Right lobe of liver (tissue), 6 donors: Measurements from ENCODE around the gene CYTH1. TPM values are rescaled to one million over a fixed set of nuclear protein-coding genes. Genes with fewer than 3 reads are reported as not detected.

Experiments
- ATAC-seq, 4 donors: fragments of 200-7000 bp; cut with Tn5 transposase; one replicate each; pipeline ENCODE4 v1.9.1; 2020; ENCODE audit warnings: mild to moderate bottlenecking in 4 of 4, moderate library complexity in 4 of 4
- DNase-seq, 3 donors: peaks; one replicate each; pipeline ENCODE4 v3.0.0-alpha.2; 2020
- H3K27ac ChIP-seq, 3 donors: fragments of 200-600 bp; one replicate each; pipeline ENCODE4 v1.8.0; 2022
- H3K27me3 ChIP-seq, 2 donors: fragments of 200-600 bp; one replicate each; pipeline ENCODE4 v1.8.0; 2022
- H3K36me3 ChIP-seq, 4 donors: fragments of 200-600 bp; sonication (generic) in 1 of 4; one replicate each; pipeline versions ENCODE4 v1.5.1 to v1.8.0; 2017 to 2022; ENCODE audit warnings: control low read depth in 1 of 4
- H3K4me1 ChIP-seq, 4 donors: fragments of 200-600 bp; sonication (generic) in 1 of 4; one replicate each; pipeline versions ENCODE4 v1.5.1 to v1.8.0; 2017 to 2022; ENCODE audit warnings: control low read depth in 1 of 4
- H3K4me3 ChIP-seq, 3 donors: fragments of 200-600 bp; one replicate each; pipeline ENCODE4 v1.8.0; 2022
- H3K9me3 ChIP-seq, 4 donors: fragments of 200-600 bp; sonication (generic) in 1 of 4; one replicate each; pipeline versions ENCODE4 v1.5.1 to v1.8.0; 2017 to 2022; ENCODE audit warnings: control low read depth in 1 of 4
- POLR2A ChIP-seq: fragments of 450-650 bp; IDR thresholded peaks from one replicate; pipeline ENCODE4 v1.6.1; 2017; ENCODE audit warnings: antibody characterized with exemption, mild to moderate bottlenecking
- WGBS: methylation state at CpG from one replicate; pipeline ENCODE4 v1.1.6; 2018; ENCODE audit warnings: low coverage, low lambda C conversion rate; ENCODE audit not compliant: insufficient coverage; ENCODE audit errors: missing lambda C conversion rate; 5-methylcytosine and 5-hydroxymethylcytosine counted together
- intact Hi-C, 2 donors: fragments of 100-400 bp; cut with DNase I; formaldehyde crosslinking; loops; one replicate each; pipeline versions ENCODE4 v1.11.2 to v1.14.1; 2022
- total RNA-seq, 6 experiments: library from RNA; depleted of rRNA in 2 of 6; stranded (reverse); fragments of >200 nt in 2 of 6; fragmentation: NEBNext Ultra II Directional in 3 of 6; extraction: Animal tissue kit (Norgen Biotek cat#: 25700) in 3 of 6; gene quantifications; one replicate each; pipeline versions ENCODE4 v1.1.0 to v1.2.4, GENCODE V29; 2016 to 2023
- TF ChIP-seq, protein P1 (sequence below), 4 donors: fragments of 200-600 bp in 3 of 4; fragments of 450-650 bp in 1 of 4; IDR thresholded peaks; one replicate each; pipeline versions ENCODE4 v1.5.1 to v1.8.0; 2016 to 2022; ENCODE audit warnings: antibody characterized with exemption in 4 of 4, mild to moderate bottlenecking in 2 of 4
- donor health status: DM: no; HTN: yes; CAD: no.
- donor health status: DM: no; HTN: no; CAD: no.
- donor health status: DM: no; HTN: no; CAD: no.
- donor health status: DM: no; HTN: yes; CAD: no.
- donor health status: DM: no; HTN: yes; CAD: no.

The CYTH1 gene
- total RNA-seq, 6 experiments from 2014 or later, result 14.8 to 46.2 (median 28.8) TPM

DNA sequence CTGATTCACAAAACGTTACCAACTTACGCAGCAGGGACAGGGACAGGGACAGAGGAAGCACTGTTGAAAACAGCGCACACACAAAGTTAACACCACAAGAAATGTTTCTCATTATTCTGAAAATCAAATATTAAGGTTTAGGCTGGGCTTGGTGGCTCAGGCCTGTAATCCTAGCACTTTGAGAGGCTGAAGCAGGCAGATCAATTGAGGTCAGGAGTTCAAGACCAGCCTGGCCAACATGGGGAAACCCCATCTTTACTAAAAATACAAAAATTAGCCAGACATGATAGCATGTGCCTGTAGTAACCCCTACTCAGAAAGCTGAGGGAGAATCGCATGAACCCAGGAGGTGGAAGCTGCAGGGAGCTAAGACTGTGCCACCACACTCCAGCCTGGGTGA lies 4.2 kb downstream of the CYTH1 start:
- WGBS, result 37% methylated on average over 4 of the region's 4 CpGs
- no peak overlapping the region for H3K27ac ChIP-seq

DNA sequence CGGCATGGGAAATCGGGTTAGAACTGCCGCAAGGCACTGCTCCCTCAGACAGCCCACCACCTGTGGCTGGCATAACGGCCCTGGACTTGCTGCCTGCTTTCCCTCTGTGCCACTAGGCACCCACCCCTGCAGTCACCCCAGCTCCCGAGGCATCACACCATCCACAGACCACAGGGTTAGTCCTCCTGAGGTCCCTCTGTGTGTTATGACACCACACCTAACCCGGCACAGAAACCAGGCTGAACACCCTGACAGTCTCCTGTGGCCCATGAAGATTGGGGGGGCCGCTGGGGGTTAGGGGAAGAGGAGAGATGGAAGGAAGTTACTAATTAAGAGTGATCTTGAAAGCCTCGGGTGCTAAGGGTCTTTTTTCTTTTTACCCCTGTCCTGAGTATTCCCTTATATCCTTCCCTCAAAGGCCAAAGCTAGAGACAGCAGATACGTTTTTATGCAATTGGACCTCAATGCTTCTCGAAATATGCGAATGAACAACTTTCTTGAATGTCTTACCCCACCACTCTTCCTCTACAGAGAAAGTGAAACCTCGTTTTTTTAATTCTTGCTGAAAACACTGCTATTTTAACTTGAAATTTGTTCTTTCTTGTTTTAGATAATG lies 7.0 kb downstream of the CYTH1 start:
- TF ChIP-seq, protein P1, sequence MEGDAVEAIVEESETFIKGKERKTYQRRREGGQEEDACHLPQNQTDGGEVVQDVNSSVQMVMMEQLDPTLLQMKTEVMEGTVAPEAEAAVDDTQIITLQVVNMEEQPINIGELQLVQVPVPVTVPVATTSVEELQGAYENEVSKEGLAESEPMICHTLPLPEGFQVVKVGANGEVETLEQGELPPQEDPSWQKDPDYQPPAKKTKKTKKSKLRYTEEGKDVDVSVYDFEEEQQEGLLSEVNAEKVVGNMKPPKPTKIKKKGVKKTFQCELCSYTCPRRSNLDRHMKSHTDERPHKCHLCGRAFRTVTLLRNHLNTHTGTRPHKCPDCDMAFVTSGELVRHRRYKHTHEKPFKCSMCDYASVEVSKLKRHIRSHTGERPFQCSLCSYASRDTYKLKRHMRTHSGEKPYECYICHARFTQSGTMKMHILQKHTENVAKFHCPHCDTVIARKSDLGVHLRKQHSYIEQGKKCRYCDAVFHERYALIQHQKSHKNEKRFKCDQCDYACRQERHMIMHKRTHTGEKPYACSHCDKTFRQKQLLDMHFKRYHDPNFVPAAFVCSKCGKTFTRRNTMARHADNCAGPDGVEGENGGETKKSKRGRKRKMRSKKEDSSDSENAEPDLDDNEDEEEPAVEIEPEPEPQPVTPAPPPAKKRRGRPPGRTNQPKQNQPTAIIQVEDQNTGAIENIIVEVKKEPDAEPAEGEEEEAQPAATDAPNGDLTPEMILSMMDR (IDR thresholded peaks at IDR 0.05), result no peak
- no peak for TF ChIP-seq POLR2A
- peak overlapping the region; percentile 36 to 52 (median 49) for H3K27ac ChIP-seq
- no peak overlapping the region for H3K4me3 ChIP-seq
- intact Hi-C loops, result no loop called here
- peak in 1 of 3 donors; percentile 52 for DNase-seq
- WGBS, result 37% methylated on average over 10 of the region's 12 CpGs
- peaks cover 0 to 48% (median 7%) of the 10 kb centered on the region in 4 donors for H3K4me1 ChIP-seq
- peak; percentile 16 to 60 (median 30) for ATAC-seq
- H3K27me3 ChIP-seq, result no peaks in the 10 kb centered on the region
- H3K36me3 ChIP-seq, result no peaks in the 10 kb centered on the region
- H3K9me3 ChIP-seq, result no peaks in the 10 kb centered on the region

More for the DNA sequence above, 4.2 kb downstream of the CYTH1 start:
- intact Hi-C loops, result no loop called here
- no peak for ATAC-seq
- TF ChIP-seq, protein P1 (IDR thresholded peaks at IDR 0.05), result no peak
- TF ChIP-seq POLR2A, result no peak
- Histone ChIP-seq H3K4me1 (peaks cover 0 to 59% (median 11%) of the 10 kb centered on the region in 4 donors), H3K36me3 (no peaks in the 10 kb centered on the region), H3K4me3 (no peak overlapping the region), H3K27me3 (no peaks in the 10 kb centered on the region), H3K9me3 (no peaks in the 10 kb centered on the region)
- DNase-seq, result no peak

DNA sequence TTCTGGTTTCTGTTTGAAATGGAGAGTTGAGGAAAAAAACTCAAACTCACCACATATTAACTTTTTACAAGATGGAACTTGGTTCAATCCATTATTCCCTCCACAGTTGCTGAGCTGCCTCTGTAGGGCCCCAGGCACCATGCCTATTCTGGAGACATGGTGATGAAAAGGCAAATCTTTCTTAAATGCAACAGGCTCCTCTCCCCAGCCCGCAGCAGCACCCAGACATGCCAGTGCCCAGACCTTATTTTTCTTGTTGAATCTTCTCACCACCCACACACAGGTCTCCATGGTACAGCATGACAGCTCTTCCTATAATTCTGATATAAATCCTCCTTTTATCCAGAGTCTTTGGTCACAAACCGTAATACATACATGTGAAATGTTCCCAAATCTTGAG lies 7.6 kb downstream of the CYTH1 start:
- DNase-seq (peak in 2 of 3 donors; percentile 22 to 27), ATAC-seq (peak in 1 of 4 donors; percentile 16)
- Histone ChIP-seq H3K27me3 (no peaks in the 10 kb centered on the region), H3K36me3 (no peaks in the 10 kb centered on the region), H3K4me3 (no peak overlapping the region), H3K9me3 (no peaks in the 10 kb centered on the region), H3K4me1 (peaks cover 0 to 47% (median 8%) of the 10 kb centered on the region in 4 donors), H3K27ac (peak overlapping the region in 2 of 3 donors; percentile 36 to 49)
- intact Hi-C loops, result no loop called here
- WGBS, result 57% methylated on average over 2 of the region's 2 CpGs
- TF ChIP-seq POLR2A, result no peak
- TF ChIP-seq, protein P1 (IDR thresholded peaks at IDR 0.05), result no peak

DNA sequence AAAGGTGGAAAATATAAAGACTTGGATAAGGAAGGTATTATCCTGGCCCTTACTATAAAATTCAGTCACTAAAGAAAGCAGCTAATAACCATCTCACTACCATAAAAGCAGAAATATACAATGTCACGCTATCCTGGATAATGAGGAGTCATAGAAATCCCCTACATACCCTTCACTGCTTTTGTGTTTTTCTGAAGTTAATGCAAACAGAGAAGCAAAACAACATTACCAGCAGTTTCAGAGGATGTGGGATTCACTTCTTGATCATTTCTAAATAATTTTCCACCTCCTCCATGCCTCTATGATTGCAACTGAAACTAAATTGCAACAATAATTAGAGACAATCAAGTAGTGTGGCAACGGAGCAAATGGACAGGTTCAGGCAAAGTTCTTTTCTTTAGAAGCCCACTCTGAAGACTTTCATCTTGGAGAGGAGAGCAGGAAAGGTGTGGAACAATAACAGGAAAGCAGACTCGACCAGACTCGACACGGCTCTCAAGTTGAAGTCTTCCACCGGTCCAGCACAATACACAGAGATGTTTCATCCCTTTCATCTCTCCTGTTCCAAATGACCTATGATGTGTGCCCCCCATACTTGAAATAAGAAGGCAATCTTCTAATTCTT lies 10.2 kb downstream of the CYTH1 start:
- peaks cover 0 to 39% (median 7%) of the 10 kb centered on the region in 4 donors for H3K4me1 ChIP-seq
- no peaks in the 10 kb centered on the region for H3K36me3 ChIP-seq
- 44% methylated on average over 6 of the region's 6 CpGs for WGBS
- TF ChIP-seq, protein P1 (IDR thresholded peaks at IDR 0.05), result no peak
- no peak for TF ChIP-seq POLR2A
- H3K27ac ChIP-seq, result no peak overlapping the region
- ATAC-seq (peak in 1 of 4 donors; percentile 20), DNase-seq (peak in 1 of 3 donors; percentile 8)
- no peaks in the 10 kb centered on the region for H3K9me3 ChIP-seq
- no peaks in the 10 kb centered on the region for H3K27me3 ChIP-seq
- no peak overlapping the region for H3K4me3 ChIP-seq
- intact Hi-C loops, result no loop called here
